OCI-M2 (cell line): Measurements from ENCODE around the gene CLIP3.

Experiments
- DNase-seq: peaks from one replicate; lab custom pipeline; 2025; ENCODE audit not compliant: unreplicated experiment; lab: John Stamatoyannopoulos, UW

The CLIP3 gene

DNA sequence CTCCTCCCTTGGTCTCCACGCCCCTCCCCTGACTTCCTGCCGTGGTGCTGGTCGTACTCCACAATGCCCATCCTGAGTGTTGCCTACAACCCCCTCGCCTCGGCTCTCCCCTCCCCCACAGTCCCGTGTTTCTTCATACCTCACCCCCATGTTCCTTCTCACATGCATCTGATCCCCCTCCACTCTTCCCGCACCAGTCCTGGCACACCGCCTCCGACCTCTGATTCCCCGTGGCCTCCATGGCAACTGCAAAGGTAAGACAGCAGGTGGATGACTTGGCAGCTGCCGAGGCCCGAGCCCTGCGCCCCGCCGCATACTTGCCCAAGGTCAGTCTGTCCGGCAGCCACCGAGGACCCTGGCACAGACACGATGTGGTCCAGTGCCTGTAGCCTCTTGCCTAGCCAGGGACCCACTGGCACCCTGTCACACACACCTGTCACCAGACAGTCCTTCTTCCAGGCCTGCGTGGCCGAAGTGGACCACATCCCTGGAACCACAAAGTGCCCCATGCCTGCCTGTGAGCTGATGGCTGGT, 53.8 kb downstream of the CLIP3 start:
- no peak for DNase-seq

DNA sequence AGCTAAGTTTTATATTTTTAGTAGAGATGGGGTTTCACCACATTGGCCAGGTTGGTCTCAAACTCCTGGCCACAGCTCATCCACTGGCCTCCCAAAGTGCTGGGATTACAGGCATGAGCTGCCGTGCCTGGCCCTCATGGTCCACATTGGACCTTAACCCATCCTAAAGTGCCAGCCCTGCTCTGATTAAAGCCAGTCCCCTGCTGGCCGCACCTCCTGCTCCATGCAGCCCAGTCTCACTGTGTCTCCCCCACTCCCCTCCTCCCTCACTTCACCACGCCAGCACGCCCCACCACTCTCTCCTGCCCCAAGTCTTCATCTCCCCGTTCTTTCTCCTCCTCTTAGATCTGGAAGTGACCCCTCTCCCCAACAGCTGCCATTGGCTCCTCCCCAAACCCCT, 54.4 kb downstream of the CLIP3 start:
- no peak for DNase-seq

- DNase-seq = no peak
Observed at GRCh38 chr19:35977446-35978222, 55.0 kb downstream of the CLIP3 start.

- peak; percentile 72 for DNase-seq
Observed at GRCh38 chr19:35975608-35976214, 57.0 kb downstream of the CLIP3 start.

GRCh38 chr19:35973487-35973886, 59.2 kb downstream of the CLIP3 start:
- DNase-seq = no peak

DNA sequence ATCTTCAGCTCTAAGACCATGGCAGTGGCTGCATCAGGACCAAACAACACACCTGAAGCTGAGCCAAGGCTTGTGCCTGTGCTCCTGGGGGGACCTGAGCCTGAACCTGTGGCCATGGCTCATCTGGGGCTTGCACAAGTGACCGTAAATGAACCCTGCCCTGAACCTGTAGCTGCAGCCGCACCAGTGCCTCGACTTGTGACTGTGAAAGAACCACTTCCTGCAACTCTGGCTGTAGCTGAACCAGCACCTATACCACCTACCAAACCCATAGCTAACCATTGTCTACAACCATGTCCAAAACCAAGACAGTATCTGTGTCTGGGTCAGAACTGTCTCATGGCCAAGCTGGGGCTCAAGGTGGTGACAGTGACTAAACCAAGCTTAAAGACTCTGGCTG, 65.9 kb downstream of the CLIP3 start:
- no peak for DNase-seq
